ENCODE data around the gene HOXA7. TPM values are rescaled to one million over a fixed set of nuclear protein-coding genes. Genes with fewer than 3 reads are reported as not detected.

HOXA7 gene
- total and polyA plus RNA-seq, 12 donors: 7.9 to 39.1 (median 22.7) TPM

DNA sequence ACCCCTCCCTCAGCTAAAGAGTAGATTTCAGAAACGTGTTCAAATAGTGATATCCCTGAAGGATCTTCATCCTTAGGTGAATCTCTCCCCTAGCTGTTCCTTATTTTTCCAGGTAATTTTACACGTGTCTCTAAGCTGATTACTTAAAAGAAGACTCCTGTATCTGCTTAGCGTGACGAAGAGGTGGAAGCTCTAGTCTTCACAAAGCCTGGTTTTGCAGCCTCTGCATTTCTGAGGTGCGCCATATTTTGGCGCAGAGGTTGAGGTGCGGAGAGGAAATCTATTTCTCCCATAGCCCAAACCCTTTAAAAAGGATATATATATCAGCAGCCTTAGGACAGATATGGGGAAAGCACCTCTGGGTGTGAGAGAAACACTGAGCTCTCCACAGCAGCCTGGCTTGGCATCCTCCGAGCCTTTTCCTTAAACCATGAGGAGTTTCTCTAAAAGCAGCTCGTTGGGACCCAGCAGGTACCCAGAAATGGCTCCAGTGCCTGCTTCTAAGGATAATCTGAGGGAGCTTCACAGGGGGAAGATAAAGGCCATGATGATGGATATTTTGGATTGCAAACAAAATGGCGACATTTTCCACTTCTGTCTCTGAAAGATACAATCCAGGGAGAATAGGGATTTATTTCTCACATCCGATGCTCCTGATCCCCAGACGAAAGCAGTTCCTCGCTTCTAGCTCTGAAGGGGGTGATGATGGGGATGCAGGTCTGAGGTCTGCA is 51.0 kb downstream of the HOXA7 start:
- Histone ChIP-seq H3K36me3 (replicated peaks in 1 of 2) (no peaks in the 10 kb centered on the region), H3K4me3 (no peak overlapping the region), H3K9me3 (replicated peaks in 1 of 3) (no peaks in the 10 kb centered on the region), H3K27ac (peak overlapping the region in 4 of 5 donors; percentile 7 to 92 (median 60)), H3K4me1 (replicated peaks in 1 of 2) (peaks cover 0 to 18% of the 10 kb centered on the region in 2 donors), H3K27me3 (no peaks in the 10 kb centered on the region)
- intact Hi-C loops (cut with DNase I): loop anchor here in 1 of 2 donors (10.0 kb wide), 1 partner anchor 241 kb away; the partner anchor contains the start of gene SKAP2
- DNase-seq: no peak
- TF ChIP-seq POLR2A (IDR thresholded peaks at IDR 0.05): no peak
- TF ChIP-seq, protein P1, sequence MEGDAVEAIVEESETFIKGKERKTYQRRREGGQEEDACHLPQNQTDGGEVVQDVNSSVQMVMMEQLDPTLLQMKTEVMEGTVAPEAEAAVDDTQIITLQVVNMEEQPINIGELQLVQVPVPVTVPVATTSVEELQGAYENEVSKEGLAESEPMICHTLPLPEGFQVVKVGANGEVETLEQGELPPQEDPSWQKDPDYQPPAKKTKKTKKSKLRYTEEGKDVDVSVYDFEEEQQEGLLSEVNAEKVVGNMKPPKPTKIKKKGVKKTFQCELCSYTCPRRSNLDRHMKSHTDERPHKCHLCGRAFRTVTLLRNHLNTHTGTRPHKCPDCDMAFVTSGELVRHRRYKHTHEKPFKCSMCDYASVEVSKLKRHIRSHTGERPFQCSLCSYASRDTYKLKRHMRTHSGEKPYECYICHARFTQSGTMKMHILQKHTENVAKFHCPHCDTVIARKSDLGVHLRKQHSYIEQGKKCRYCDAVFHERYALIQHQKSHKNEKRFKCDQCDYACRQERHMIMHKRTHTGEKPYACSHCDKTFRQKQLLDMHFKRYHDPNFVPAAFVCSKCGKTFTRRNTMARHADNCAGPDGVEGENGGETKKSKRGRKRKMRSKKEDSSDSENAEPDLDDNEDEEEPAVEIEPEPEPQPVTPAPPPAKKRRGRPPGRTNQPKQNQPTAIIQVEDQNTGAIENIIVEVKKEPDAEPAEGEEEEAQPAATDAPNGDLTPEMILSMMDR (IDR thresholded peaks at IDR 0.05): no peak
- 79 to 86% (median 85%) methylated on average over 12 to 13 of the region's 13 CpGs for WGBS, 4 donors

GRCh38 chr7:27104341-27105058 is 52.0 kb downstream of the HOXA7 start:
- 66 to 73% (median 71%) methylated on average over 13 of the region's 13 CpGs for WGBS, 4 donors
- peak in 2 of 7 donors; percentile 39 to 59 for DNase-seq
- Histone ChIP-seq H3K9me3 (replicated peaks in 1 of 3) (no peaks in the 10 kb centered on the region), H3K4me3 (peak overlapping the region in 1 of 4 donors; percentile 64), H3K27me3 (no peaks in the 10 kb centered on the region), H3K4me1 (replicated peaks in 1 of 2) (peaks cover 0 to 19% of the 10 kb centered on the region in 2 donors), H3K27ac (peak overlapping the region in 4 of 5 donors; percentile 7 to 90 (median 52)), H3K36me3 (replicated peaks in 1 of 2) (no peaks in the 10 kb centered on the region)
- no peak for TF ChIP-seq POLR2A (IDR thresholded peaks at IDR 0.05)
- TF ChIP-seq, protein P1 (IDR thresholded peaks at IDR 0.05): no peak
- intact Hi-C loops (cut with DNase I): loop anchor here in 1 of 2 donors (10.0 kb wide), 1 partner anchor 240 kb away; the partner anchor contains the start of gene SKAP2

MicroRNAs within 50 kb of the gene (microRNA counts, 767-probe panel; counts per million panel counts)
- 0 counts per million in 2 donors for microRNA hsa-miR-196b-5p

Small RNA genes lying within 50 kb of the gene (microRNA-seq; reads per million reads assigned to microRNA genes)
- 316 to 626 (median 352) reads per million in 3 donors for gene MIR196B

Small RNA genes lying within 50 kb of the gene (small RNA-seq; reads per million reads assigned to genes)
- gene AC004080.5 (0 reads per million in 2 donors), gene RF02140 (0 reads per million in 2 donors), gene RF02141 (0 reads per million in 2 donors)

Other genes starting within 250 kb of the HOXA7 start
- gene HOXA1, start 60.7 kb downstream of the HOXA7 start, total RNA-seq: 1 to 10 TPM in 3 of 9 donors, under 1 TPM in 5, not detected in 1; 0.18 to 4.4 (median 0.90) TPM
- under 1 TPM; 0.30 to 0.97 (median 0.32) TPM for gene HOXA1, start 60.7 kb downstream of the HOXA7 start, polyA plus RNA-seq
- gene HOXA2, start 54.0 kb downstream of the HOXA7 start, total RNA-seq: 1 to 10 TPM in 6 of 9 donors, under 1 TPM in 2, not detected in 1; 0.41 to 5.7 (median 1.2) TPM
- 1 to 10 TPM; 1.2 to 2.8 (median 2.0) TPM for gene HOXA2, start 54.0 kb downstream of the HOXA7 start, polyA plus RNA-seq
- 10 to 100 TPM in 1 of 9 donors, 1 to 10 TPM in 8; 3.3 to 10.9 (median 5.1) TPM for gene HOXA4, start 25.9 kb downstream of the HOXA7 start, total RNA-seq
- gene HOXA4, start 25.9 kb downstream of the HOXA7 start, polyA plus RNA-seq: 10 to 100 TPM in 2 of 3 donors, 1 to 10 TPM in 1; 9.3 to 12.6 (median 11.3) TPM
- gene HOXA5, start 13.0 kb downstream of the HOXA7 start, total RNA-seq: 100 to 1,000 TPM in 1 of 9 donors, 10 to 100 TPM in 8; 39.2 to 132 (median 64.3) TPM
- gene HOXA5, start 13.0 kb downstream of the HOXA7 start, polyA plus RNA-seq: 10 to 100 TPM; 21.8 to 42.0 (median 25.9) TPM
- gene HOXA6, start 8.9 kb downstream of the HOXA7 start, total RNA-seq: 10 to 100 TPM in 7 of 9 donors, 1 to 10 TPM in 2; 6.7 to 27.2 (median 16.1) TPM
- gene HOXA6, start 8.9 kb downstream of the HOXA7 start, polyA plus RNA-seq: 1 to 10 TPM; 1.3 to 5.6 (median 1.4) TPM
- 10 to 100 TPM in 2 of 9 donors, 1 to 10 TPM in 7; 2.3 to 32.7 (median 4.0) TPM for gene HOXA3, start 4.1 kb downstream of the HOXA7 start, total RNA-seq
- gene HOXA3, start 4.1 kb downstream of the HOXA7 start, polyA plus RNA-seq: 1 to 10 TPM; 1.0 to 3.7 (median 2.8) TPM
- 10 to 100 TPM in 6 of 9 donors, 1 to 10 TPM in 3; 2.6 to 20.1 (median 12.4) TPM for gene HOXA9, start 8.9 kb upstream of the HOXA7 start, total RNA-seq
- gene HOXA9, start 8.9 kb upstream of the HOXA7 start, polyA plus RNA-seq: 10 to 100 TPM in 1 of 3 donors, 1 to 10 TPM in 2; 2.7 to 26.7 (median 4.4) TPM
- gene HOXA10, start 17.6 kb upstream of the HOXA7 start, total RNA-seq: 10 to 100 TPM in 6 of 9 donors, 1 to 10 TPM in 2, under 1 TPM in 1; 0.11 to 14.7 (median 11.6) TPM
- 10 to 100 TPM in 1 of 3 donors, 1 to 10 TPM in 2; 3.8 to 14.1 (median 4.2) TPM for gene HOXA10, start 17.6 kb upstream of the HOXA7 start, polyA plus RNA-seq
- gene HOXA11, start 28.6 kb upstream of the HOXA7 start, total RNA-seq: 1 to 10 TPM in 5 of 9 donors, under 1 TPM in 2, not detected in 2; 0.13 to 2.4 (median 1.2) TPM
- 1 to 10 TPM in 1 of 3 donors, under 1 TPM in 2; 0.20 to 3.0 (median 0.40) TPM for gene HOXA11, start 28.6 kb upstream of the HOXA7 start, polyA plus RNA-seq
- 1 to 10 TPM in 1 of 9 donors, under 1 TPM in 7, not detected in 1; 0.19 to 1.4 (median 0.62) TPM for gene HOXA13, start 43.4 kb upstream of the HOXA7 start, total RNA-seq
- 1 to 10 TPM in 1 of 3 donors, under 1 TPM in 2; 0.17 to 1.1 (median 0.24) TPM for gene HOXA13, start 43.4 kb upstream of the HOXA7 start, polyA plus RNA-seq
- 1 to 10 TPM in 6 of 9 donors, under 1 TPM in 1, not detected in 2; 0.69 to 8.7 (median 1.3) TPM for gene EVX1, start 86.1 kb upstream of the HOXA7 start, total RNA-seq
- under 1 TPM; 0.64 to 0.97 (median 0.88) TPM for gene EVX1, start 86.1 kb upstream of the HOXA7 start, polyA plus RNA-seq